SHP77 treated with DMSO at 0.1 percent for 48 hours (cell line): Measurements from ENCODE around the gene USP5.

ENCODE experiments used
- DNase-seq: peaks from one replicate; lab custom pipeline; 2025; lab: John Stamatoyannopoulos, UW

USP5 gene

DNA sequence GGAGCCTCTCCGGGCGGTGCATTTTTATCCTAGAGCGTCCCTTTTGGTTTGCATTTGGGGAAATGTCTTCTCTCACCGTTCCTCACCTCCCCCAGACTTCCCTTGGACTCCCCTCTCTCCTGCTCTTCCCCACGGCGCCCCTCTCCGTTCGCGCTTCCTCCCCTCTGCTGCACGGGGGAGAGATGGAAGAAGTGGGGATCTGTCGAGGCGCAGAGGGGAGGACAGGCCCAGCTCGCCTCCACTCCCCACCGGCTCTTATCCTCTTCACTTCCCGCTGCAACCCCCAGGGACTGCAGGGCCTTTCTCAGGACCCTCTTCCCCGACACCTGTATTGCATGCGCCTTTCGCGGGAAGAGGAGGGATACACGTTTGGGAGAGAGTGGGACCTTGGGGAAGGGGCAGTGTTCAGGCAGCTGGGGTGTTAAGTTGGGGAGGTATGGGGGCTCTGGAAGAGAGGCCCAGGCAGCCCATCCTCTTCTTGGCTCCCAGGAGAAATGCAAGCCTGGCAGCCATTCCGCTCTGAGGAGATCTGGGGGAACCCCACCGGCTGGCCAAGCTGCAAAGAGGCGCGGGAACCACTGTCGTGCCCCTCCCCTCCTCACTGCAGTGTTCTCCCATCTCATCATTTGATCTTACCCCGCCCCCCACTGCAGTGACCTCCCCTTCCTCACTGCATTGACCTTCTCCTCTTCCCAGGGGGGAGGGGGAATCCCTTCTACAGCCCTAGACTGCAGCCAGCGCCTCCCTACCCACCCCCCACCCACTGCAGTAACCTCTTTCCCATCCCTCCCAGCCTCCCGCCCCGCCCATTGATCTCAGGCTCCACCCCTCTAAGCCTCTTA, 63.2 kb downstream of the USP5 start:
- DNase-seq: no peak

DNA sequence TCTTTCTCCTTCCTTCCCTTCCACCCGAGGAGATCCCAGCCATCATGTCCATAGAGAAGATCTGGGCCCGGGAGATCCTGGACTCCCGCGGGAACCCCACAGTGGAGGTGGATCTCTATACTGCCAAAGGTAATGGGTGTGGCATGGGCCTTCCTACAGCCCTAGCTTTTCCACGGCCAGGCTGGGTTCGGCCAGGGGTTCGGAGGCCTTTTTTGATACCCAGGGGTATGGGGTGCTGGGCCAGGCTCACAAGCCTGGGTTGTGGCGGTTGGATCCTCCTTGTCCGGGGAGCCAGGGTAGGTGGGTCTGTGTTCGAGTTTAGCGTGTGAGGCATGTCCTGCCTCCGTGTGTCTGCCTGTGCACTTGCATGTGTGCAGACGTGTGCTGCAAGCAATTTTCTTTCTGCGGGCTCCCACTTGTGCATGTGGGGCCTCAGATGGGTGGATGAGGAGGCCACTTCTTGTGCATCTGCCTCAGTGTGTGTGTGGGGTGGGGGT, 63.9 kb downstream of the USP5 start:
- no peak for DNase-seq
